AML-193 (cell line): ENCODE data around the gene SOD3.

ENCODE experiments used
- DNase-seq, 2 experiments: peaks; one replicate each; lab custom pipeline; 2025; lab: John Stamatoyannopoulos, UW

The SOD3 gene

DNA sequence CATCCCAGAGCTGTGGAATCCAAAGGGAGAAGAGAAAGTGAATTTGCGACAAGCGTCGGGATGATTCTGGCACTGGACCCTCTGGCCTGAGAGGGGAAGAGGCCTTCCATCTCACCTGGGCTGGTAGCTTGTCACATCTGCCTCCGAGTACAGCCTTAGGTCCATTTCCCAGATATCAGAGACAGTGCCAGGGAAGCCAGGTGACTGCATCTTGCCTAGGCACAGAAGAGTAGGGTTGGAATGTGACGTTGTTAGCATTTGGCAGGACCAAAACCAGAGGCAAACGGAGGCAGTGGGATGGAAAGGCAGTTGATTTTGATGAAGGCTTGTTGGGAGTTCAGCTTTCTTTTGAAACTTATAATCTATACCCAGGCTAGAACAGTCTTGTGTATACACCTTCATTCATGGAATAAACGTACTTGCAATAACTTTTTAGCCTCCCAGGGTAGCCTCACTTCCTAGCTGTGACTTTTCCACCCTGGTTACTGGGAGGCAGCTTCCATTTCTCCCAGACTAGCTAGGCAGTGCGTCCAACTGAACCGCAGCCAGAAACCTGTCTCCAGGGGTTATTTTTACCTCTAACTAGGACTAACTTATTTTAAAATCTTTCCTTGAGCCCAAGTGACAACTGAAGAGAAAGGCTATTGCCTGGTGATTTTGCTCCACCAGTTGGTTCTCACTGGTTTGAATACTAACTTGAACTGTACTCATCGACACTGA, 5.9 kb downstream of the SOD3 start:
- DNase-seq: no peak

- no peak for DNase-seq
These were observed 7.3 kb downstream of the SOD3 start for GRCh38 chr4:24802648-24803047.

DNA sequence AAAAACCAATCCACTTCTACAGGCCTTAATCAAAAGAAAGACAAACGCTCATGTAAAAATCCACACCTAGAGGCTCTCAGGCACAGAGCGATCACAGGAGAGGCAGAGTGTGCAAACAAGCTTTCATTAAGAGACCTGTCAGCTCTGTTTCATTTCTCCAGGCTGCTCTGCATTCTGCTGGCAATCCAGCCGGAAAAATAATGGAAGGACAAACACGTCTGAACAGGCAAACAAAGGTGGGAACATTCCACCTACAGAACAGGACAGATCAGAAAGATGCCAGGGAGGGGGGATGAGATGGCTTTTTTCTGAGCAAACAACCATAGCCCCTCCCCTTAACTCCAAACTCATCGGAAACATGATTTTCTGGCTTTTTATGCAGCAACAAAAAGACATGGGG, 9.7 kb downstream of the SOD3 start:
- no peak for DNase-seq

DNA sequence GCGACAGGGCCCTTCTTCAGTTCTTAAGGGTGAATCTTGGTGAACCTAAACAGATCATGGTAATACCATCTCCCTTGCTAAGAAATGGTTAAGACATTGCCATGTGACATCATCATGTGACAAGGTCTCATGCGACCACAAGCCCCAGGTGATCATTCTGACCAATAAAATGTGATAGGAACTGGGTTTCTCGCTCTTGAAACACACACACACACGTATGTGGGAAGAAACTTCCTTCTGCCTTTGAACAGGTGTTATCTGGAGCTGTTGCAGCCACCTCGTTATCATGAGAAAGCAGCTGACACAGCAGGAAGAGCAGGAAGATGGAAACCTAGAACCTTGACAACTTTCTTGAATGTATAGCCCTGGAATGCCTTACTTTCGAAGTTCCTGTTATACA, 10.2 kb downstream of the SOD3 start:
- no peak for DNase-seq

DNA sequence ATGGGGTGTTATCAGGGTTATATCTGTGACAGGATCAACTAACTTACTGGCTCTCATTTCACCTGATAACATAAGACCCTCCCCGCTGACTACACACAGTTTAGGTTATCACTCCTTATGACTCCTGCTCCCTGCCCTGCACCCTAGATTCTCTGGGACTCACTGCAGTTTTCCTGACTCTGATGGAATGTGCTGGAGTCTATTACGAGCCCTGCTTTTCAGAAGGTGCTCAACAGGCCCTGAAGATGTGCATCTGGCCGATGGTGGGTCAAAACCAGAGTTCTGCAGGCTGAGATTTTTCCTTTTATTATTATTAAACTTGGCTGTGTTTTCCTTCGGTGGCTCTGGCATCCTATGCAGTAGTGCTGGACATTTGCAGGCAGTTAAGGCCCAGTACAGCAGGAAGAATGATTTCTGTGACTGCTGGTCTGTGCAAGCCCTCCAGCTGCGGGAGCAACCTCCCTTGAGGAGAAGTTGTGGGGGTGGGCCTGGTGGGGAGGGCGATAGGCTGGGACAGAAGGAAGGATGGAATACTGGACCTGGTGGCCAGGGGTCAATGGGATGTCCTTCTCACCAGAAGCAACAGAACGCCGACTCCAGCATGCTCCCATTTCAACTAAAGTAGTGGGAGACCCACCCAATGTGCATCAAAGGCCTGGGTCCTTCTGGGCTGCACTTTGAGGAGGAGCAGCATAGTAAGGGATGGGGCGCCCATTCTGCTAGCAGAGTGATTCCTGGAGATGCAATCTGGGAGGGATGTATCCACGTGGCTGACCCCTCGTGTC, 11.0 kb downstream of the SOD3 start:
- DNase-seq: no peak

- DNase-seq: no peak
These were observed 12.2 kb downstream of the SOD3 start for GRCh38 chr4:24807611-24808010.

DNA sequence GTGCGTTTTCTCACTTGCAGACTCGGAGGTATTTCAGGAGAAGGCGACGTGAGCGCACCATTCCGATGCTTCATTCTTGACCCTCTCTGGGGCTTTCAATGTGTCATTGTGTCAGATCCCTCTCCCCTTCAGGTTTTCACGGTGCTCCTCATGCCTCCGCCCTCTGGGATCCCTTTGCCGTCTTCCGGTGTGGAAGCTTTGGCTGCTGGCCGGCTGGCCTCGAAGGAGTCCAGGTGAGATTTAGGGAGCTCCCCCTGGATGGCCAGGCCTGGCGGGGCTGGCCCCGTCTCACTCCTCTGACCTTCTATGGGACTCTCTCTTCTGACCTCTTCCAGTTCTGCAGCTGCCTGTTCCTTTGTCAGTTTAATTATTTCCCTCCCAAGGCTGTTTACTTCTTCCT, 12.9 kb downstream of the SOD3 start:
- DNase-seq: no peak

DNA sequence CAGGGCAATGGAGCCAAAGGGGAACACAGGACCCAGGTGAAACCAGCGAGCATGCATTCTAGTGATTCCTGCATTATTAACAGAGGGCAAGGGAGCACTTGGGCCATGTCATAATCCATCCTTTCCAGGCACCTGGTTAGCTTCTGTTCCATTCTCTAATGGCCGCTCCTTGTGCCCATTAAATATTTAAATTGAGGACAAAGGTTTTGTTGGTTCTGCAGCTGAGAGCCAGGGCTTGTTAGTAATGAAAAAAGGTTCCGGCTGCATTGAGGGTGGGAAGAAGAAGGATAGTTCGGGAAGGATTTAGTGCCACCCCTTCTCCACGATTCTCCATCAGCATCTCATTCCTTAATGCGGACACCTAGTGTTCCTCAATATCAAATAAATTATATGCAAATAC, 13.6 kb downstream of the SOD3 start:
- no peak for DNase-seq

DNA sequence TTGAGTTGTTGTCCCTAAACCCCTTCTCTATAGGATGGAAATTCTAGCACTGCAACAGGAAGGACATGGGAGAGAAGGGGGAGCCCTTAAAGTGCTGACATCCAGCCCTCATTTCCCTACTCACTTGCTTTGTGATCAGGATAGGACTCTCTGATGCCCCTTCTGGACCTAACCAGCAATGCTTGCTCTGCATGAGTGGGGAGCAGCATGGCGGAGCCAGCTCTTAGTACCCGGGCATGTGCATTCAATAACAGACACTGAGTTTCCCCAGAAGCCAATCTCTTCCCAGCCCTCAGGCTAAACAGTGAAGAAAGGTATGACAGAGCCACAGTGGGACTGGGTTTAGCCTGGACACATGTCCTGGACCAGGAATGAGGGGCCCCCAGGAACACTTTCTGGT, 14.0 kb downstream of the SOD3 start:
- no peak for DNase-seq

DNA sequence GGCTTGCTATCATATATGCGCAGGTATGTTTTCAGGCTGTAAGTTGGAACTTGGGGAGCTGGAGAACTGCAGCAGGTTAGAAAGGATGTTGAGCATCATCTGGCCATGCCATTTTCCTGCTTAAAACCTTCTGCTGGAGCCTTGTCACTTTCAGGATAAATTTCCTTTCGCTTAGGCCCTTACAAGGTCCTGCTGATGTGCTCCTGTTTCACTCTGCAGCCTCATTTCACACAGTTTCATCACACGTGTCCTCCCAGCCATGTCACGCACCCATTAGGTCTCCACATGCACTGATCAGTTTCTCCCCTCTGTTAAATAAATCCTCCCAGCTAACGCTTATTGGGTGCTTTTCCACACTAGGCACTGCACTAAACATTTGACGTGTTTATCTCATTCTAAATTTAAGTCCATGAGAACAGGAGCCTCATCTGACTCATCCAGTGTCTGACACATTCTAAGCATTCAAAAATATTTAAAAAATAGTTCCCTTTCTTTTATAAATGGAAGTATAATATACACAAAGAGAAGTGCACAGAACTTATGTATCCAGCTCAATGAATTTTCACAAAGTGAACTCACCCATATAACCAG, 14.5 kb downstream of the SOD3 start:
- DNase-seq: no peak

DNA sequence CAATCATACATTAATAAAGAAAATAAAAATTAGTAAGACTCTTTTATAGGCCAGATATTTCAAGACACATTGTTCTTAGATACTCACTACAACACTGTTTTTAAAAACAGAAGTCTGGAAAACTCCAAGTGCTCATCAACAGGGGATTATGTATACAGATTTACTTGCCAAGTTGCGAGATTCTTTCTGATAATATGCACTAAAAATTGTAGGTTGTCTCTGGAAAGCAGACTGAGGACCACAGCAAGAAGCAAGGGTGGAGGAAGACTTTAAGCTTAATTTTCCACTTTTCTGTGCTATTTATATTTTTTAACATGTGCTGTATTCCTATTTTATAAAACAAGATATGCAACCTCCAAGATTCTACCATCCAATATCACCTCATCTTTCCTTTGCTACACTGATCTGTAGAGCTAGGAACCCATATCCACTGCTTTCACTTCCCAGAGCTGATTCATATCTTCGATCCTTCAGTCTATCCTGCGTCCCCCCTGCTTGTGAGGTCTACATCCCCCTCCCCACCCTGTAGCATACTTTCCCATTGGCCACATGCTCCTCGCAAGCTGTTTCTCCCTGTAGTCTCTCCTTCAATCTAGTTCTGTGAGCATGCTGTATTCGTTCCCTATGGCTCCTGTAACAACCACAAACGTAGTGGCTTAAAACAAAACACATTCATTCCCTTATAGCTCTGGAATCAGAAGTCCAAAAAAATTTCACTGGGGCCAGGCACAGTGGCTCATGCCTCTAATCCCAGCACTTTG, 15.7 kb downstream of the SOD3 start:
- no peak for DNase-seq

DNA sequence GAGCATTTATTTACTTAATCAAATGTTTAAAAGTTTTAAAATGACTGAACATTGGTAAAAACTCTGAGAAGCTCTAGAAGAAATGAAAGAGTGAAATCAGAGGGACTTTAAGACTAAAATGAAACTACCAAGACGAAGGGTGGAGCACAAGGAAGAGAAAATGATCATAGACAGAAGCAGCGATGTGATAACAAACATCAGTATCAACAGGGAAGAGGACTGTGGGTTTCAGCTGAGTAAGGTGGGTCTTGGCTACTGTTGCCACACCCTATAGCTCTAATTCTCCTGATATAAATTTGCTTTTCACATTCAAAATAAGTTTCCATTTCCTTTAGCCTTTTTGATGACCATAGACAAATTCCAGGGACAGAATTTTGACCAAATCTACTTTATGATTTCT, 18.4 kb downstream of the SOD3 start:
- no peak for DNase-seq

DNA sequence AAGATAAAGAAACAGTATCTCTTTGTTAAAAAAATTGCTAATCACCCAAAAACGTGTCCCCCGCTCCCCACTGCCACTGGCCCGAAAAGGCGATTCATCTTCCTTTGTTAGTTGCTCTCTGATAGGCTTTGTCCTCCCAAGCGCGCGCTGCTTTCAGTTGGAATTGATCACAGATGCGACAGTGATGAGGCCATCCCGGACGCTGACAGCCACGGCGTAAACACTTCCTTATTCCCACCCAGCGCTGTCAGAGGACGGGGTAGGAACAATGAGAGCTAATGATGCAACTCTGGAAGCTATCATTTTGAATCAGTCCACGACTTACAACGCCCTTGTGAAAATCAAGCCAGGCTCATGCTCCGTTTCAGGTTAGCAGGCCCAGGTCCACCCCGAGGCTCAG, 21.4 kb downstream of the SOD3 start:
- DNase-seq: no peak

GRCh38 chr4:24820541-24820940, 25.2 kb downstream of the SOD3 start:
- DNase-seq: no peak

- DNase-seq: no peak
These were observed 29.3 kb downstream of the SOD3 start for GRCh38 chr4:24824720-24825119.

- DNase-seq: no peak
These were observed 36.3 kb downstream of the SOD3 start for GRCh38 chr4:24831637-24832036.

- DNase-seq: no peak
These were observed 40.3 kb downstream of the SOD3 start for GRCh38 chr4:24835696-24836095.

DNA sequence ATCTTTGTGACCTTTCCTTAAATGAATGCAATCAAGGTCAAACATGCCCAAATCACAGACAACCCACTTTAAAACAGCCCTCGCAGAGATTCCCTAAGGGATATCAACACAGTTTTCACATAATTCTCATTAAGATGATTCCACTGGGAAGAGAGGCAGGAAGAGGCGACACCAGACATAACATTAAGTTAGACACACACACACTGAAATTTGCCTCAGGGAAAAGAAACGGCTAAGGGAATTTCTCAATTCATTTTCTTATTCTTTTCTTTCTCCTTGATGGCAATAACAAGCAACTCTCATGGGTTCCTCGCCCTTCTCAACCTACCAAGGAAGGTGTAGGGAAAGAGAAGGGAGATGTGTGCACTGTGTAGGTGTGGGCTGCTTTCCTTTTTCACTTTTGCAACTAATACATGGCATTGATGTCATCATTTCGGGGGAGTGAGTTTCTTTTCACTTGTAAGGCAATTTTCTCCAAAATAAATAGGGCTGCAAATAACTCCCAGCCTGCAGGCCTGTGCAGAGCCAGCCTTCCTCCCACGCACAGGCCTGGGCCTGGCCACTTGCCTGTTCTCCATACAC, 41.4 kb downstream of the SOD3 start:
- DNase-seq: no peak

DNA sequence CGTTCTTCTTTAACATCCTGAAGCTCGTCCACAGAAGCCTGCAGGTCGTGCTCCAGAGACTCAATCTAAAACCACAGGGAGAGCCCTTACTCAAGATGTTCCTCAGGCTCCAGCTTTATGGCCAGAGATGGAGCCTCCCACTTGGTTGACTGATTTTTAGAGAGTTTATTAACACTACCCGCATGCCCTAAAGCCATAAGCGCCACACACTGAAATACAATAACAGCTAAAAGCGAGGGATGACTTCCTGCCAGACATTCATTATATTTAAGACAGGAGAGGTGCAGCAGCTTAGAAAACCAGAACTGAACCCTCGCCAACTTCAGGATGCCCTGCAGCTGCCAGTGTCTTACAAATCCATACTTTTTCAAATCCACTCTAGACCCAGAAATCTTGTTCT, 42.0 kb downstream of the SOD3 start:
- DNase-seq: no peak

GRCh38 chr4:24837781-24838180, 42.4 kb downstream of the SOD3 start:
- DNase-seq: no peak

GRCh38 chr4:24840362-24840761, 45.0 kb downstream of the SOD3 start:
- DNase-seq: no peak

DNA sequence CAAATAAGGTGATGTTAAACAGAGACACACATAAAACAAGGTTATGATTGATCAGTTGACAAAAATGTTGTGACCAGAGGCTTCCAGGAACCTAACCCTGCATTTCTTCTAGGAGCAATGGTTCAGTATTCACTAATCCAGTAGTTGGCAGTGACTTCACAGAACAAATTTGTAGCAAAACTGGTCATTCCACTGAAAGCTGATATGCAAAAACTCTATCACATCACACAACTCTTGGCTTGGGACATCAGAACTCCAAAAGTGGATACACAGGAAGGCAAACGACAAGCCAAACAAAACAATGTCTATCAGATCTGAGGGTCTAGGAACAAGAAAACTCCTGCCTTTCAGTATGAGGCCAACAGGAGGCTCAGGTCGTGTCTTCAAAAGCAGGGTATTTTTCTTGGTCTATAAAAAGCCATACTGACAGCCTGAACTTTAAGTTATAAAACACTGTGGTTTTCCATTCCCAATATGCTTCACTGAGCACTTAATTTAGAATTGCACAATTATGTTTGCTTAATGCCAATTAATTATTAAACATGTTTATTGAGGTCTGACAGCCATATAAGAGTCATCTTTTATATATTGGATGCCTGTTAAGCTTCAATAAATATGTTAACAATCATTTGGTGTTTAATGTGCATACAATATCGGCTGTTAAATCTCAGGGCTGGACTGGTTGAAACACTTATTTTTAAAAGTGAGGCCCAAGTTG, 45.6 kb downstream of the SOD3 start:
- DNase-seq: no peak
